Thoracic aorta (tissue), 2 donors: ENCODE results near the gene KCNK5. TPM values are rescaled to one million over a fixed set of nuclear protein-coding genes. Genes with fewer than 3 reads are reported as not detected.

Source experiments
- ATAC-seq: fragments of 150-250 bp; one replicate; pipeline ENCODE4 v1.8.0; 2017; ENCODE audit warnings: low read depth; ENCODE audit not compliant: insufficient number of reproducible peaks, low FRiP score
- DNase-seq: peaks from one replicate; pipeline ENCODE4 v3.0.0-alpha.2; 2020; ENCODE audit warnings: low spot score
- H3K27ac ChIP-seq, 2 donors: fragments of 200-600 bp; sonication (generic); 1 replicate in 1 of 2; 2 replicates in 1 of 2; pipeline ENCODE4 v1.5.1; 2016; ENCODE audit warnings: mild to moderate bottlenecking in 2 of 2, moderate library complexity in 2 of 2
- H3K27me3 ChIP-seq: fragments of 200-600 bp; sonication (generic); replicated peaks from 2 replicates; pipeline ENCODE4 v1.6.0; 2016; ENCODE audit warnings: mild to moderate bottlenecking; ENCODE audit not compliant: insufficient read depth
- H3K36me3 ChIP-seq: fragments of 200-600 bp; sonication (generic); one replicate; pipeline ENCODE4 v1.5.1; 2016
- H3K4me1 ChIP-seq, 2 donors: fragments of 200-600 bp; sonication (generic); 1 replicate in 1 of 2; 2 replicates in 1 of 2; pipeline versions ENCODE4 v1.5.1 to v1.6.0; 2016; ENCODE audit warnings: low read depth in 2 of 2, mild to moderate bottlenecking in 1 of 2; ENCODE audit not compliant: control insufficient read depth in 1 of 2
- H3K4me3 ChIP-seq: fragments of 200-600 bp; sonication (generic); 2 replicates; pipeline ENCODE4 v1.5.1; 2016; ENCODE audit warnings: mild to moderate bottlenecking
- H3K9me3 ChIP-seq: fragments of 200-600 bp; sonication (generic); 2 replicates; pipeline ENCODE4 v1.5.1; 2016
- CTCF ChIP-seq: fragments of 200-600 bp; sonication (generic); IDR thresholded peaks from one replicate; pipeline ENCODE4 v1.5.1; 2019; ENCODE audit warnings: antibody characterized with exemption
- total RNA-seq, 2 donors: library from RNA; depleted of rRNA; stranded (reverse); fragments of >200 nt; gene quantifications; one replicate each; pipeline versions ENCODE4 v1.1.0 to v1.2.3, GENCODE V29; 2016

KCNK5 gene
- total RNA-seq, 2 donors from 2014 or later, result 0.41 to 8.6 TPM

DNA sequence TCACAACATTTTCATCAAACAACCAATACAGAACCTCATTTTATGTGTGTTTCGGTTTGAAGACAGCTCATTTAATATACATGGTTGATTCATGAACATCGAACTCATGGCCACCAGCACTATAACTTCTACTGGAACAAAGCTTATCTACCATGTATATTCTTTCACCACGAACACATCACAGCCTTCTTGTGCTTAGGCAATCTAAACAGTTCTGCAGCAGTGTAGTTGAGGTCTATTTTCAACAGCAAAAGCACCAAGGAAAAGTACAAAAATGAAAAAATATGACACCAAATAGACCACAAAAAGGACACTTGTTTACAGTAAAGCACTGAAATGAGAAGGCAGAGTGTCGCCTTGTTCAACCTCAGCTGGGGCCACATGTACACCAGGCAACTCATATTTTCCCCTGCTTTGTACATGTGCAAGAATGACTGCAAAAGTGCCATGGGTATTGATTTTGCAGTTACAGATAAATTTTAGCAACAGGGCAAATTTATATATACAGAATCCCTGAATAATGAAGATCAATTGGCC is 25.8 kb upstream of the KCNK5 start:
- ATAC-seq (no peak), DNase-seq (no peak)
- no peaks in the 10 kb centered on the region for H3K27me3 ChIP-seq
- no peak for TF ChIP-seq CTCF
- H3K4me1 ChIP-seq, result no peaks in the 10 kb centered on the region
- H3K4me3 ChIP-seq, result no peak overlapping the region
- no peaks in the 10 kb centered on the region for H3K36me3 ChIP-seq
- H3K27ac ChIP-seq, result no peak overlapping the region
- H3K9me3 ChIP-seq, result no peaks in the 10 kb centered on the region

GRCh38 chr6:39251406-39251805 is 22.1 kb upstream of the KCNK5 start:
- no peak overlapping the region for H3K27ac ChIP-seq
- H3K4me1 ChIP-seq, result no peaks in the 10 kb centered on the region
- no peak for TF ChIP-seq CTCF
- H3K9me3 ChIP-seq, result no peaks in the 10 kb centered on the region
- H3K36me3 ChIP-seq, result no peaks in the 10 kb centered on the region
- H3K4me3 ChIP-seq, result no peak overlapping the region
- DNase-seq, result no peak
- no peak for ATAC-seq
- H3K27me3 ChIP-seq, result no peaks in the 10 kb centered on the region

- Histone ChIP-seq H3K27me3 (no peaks in the 10 kb centered on the region), H3K27ac (no peak overlapping the region), H3K4me1 (no peaks in the 10 kb centered on the region), H3K36me3 (no peaks in the 10 kb centered on the region), H3K9me3 (no peaks in the 10 kb centered on the region), H3K4me3 (no peak overlapping the region)
- DNase-seq, result no peak
- TF ChIP-seq CTCF, result no peak
- no peak for ATAC-seq
These were observed 21.2 kb upstream of the KCNK5 start for GRCh38 chr6:39250507-39250906.

DNA sequence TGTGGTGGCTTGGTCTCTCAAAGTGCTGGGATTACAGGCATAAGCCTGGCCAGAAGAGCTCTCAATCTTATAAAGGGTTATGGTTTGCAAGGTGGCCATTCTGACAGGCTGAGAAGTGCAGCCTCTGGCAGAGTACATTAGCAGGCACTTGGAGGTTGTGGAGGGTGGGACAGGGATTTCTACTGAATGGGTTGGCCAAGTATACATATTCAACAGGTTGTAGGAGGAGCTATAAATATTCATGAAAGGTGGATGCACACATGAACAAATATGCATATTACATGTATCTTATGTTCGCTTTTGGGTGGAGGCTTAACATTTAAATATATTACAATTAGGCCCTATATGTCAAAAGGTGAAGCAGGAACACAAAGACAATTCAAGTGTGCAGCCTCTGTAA is 20.0 kb upstream of the KCNK5 start:
- H3K4me3 ChIP-seq, result no peak overlapping the region
- ATAC-seq, result no peak
- H3K36me3 ChIP-seq, result no peaks in the 10 kb centered on the region
- H3K27me3 ChIP-seq, result no peaks in the 10 kb centered on the region
- TF ChIP-seq CTCF, result no peak
- H3K9me3 ChIP-seq, result no peaks in the 10 kb centered on the region
- no peak for DNase-seq
- H3K4me1 ChIP-seq, result no peaks in the 10 kb centered on the region
- H3K27ac ChIP-seq, result no peak overlapping the region

- no peak for DNase-seq
- Histone ChIP-seq H3K27ac (no peak overlapping the region), H3K4me3 (no peak overlapping the region), H3K9me3 (no peaks in the 10 kb centered on the region), H3K27me3 (no peaks in the 10 kb centered on the region), H3K36me3 (no peaks in the 10 kb centered on the region), H3K4me1 (no peaks in the 10 kb centered on the region)
- no peak for TF ChIP-seq CTCF
- no peak for ATAC-seq
These were observed 18.5 kb upstream of the KCNK5 start for GRCh38 chr6:39247667-39248194.
